ENCODE measurements around the gene CENPB. TPM values are rescaled to one million over a fixed set of nuclear protein-coding genes. Genes with fewer than 3 reads are reported as not detected.

The CENPB gene
- polyA plus RNA-seq, 1 of the 3 experiments (the other 2 are of a cell fraction) = 41.2 TPM

- no peak overlapping the region; a peak in 1 of 4 replicates for H3K27ac ChIP-seq (ENCODE audit: low read depth in 2 of 2, low read length in 1 of 2)
- CTCF ChIA-PET = interaction anchor here (0.6 to 13.1 kb wide), 10 partner anchors 9 to 112 kb away, joined by 3 to 151 read pairs (median 16); partner anchors contain the start of genes AP5S1 and CENPB
- peak overlapping the region; percentile 81 for H3K9ac ChIP-seq
- peak overlapping the region; percentile 97 for H3K4me2 ChIP-seq
- H3F3A ChIP-seq (replicated peaks; ENCODE audit: insufficient read depth) = peaks cover 17% of the 10 kb centered on the region
- WGBS (ENCODE audit: low lambda C conversion rate) = 2% methylated on average over 13 of the region's 21 CpGs
- H2AFZ ChIP-seq (ENCODE audit: low read depth) = peak overlapping the region; percentile 95
- H3K27me3 ChIP-seq (ENCODE audit: insufficient read depth) = no peaks in the 10 kb centered on the region
- POLR2A ChIA-PET = interaction anchor here (2.1 to 2.7 kb wide), 3 partner anchors 11 to 19 kb away, joined by 11 to 18 read pairs (median 13); partner anchors contain the start of gene CENPB
- H3K4me1 ChIP-seq (ENCODE audit: control insufficient read depth in 1 of 2, insufficient read depth in 2 of 2, low read depth in 1 of 2, low read length in 1 of 2) = peaks cover 9 to 22% of the 10 kb centered on the region in 2 experiments; a peak in 3 of 4 replicates
- no peaks in the 10 kb centered on the region for H3K9me2 ChIP-seq
- no peak for TF ChIP-seq NRF1 (IDR thresholded peaks at IDR 0.05; ENCODE audit: low read depth, low read length)
- TF ChIP-seq, protein P1, sequence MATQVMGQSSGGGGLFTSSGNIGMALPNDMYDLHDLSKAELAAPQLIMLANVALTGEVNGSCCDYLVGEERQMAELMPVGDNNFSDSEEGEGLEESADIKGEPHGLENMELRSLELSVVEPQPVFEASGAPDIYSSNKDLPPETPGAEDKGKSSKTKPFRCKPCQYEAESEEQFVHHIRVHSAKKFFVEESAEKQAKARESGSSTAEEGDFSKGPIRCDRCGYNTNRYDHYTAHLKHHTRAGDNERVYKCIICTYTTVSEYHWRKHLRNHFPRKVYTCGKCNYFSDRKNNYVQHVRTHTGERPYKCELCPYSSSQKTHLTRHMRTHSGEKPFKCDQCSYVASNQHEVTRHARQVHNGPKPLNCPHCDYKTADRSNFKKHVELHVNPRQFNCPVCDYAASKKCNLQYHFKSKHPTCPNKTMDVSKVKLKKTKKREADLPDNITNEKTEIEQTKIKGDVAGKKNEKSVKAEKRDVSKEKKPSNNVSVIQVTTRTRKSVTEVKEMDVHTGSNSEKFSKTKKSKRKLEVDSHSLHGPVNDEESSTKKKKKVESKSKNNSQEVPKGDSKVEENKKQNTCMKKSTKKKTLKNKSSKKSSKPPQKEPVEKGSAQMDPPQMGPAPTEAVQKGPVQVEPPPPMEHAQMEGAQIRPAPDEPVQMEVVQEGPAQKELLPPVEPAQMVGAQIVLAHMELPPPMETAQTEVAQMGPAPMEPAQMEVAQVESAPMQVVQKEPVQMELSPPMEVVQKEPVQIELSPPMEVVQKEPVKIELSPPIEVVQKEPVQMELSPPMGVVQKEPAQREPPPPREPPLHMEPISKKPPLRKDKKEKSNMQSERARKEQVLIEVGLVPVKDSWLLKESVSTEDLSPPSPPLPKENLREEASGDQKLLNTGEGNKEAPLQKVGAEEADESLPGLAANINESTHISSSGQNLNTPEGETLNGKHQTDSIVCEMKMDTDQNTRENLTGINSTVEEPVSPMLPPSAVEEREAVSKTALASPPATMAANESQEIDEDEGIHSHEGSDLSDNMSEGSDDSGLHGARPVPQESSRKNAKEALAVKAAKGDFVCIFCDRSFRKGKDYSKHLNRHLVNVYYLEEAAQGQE (IDR thresholded peaks at IDR 0.05; ENCODE audit: low read depth, low read length) = no peak
- no peak for TF ChIP-seq FOXM1 (IDR thresholded peaks at IDR 0.05; ENCODE audit: low read depth)
- TF ChIP-seq EZH2phosphoT487 (IDR thresholded peaks at IDR 0.05; ENCODE audit: borderline replicate concordance, low read depth) = no peak
- no peak for TF ChIP-seq YY1 (IDR thresholded peaks at IDR 0.05; ENCODE audit: low read depth)
- no peak for TF ChIP-seq MXI1 (IDR thresholded peaks at IDR 0.05; ENCODE audit: low read depth, low read length)
- TF ChIP-seq MEF2A (IDR thresholded peaks at IDR 0.05; ENCODE audit: borderline replicate concordance, low read depth) = no peak
- no peaks in the 10 kb centered on the region for H3K9me3 ChIP-seq
- H3K79me2 ChIP-seq (ENCODE audit: insufficient read depth) = peaks cover 11% of the 10 kb centered on the region; the same call in 1 of the 2 replicates
- no peaks in the 10 kb centered on the region for H3K36me3 ChIP-seq (replicated peaks in 1 of 2; ENCODE audit: control insufficient read depth in 1 of 2, insufficient read depth in 2 of 2, low read length in 1 of 2)
- no peaks in the 10 kb centered on the region for H4K20me1 ChIP-seq (ENCODE audit: insufficient read depth)
- peak overlapping the region; percentile 83 to 93 for H3K4me3 ChIP-seq (ENCODE audit: low read depth in 2 of 2, low read length in 1 of 2)
- no peak for DNase-seq
Measured at GRCh38 chr20:3767110-3767426, 19.5 kb downstream of the CENPB start.

DNA sequence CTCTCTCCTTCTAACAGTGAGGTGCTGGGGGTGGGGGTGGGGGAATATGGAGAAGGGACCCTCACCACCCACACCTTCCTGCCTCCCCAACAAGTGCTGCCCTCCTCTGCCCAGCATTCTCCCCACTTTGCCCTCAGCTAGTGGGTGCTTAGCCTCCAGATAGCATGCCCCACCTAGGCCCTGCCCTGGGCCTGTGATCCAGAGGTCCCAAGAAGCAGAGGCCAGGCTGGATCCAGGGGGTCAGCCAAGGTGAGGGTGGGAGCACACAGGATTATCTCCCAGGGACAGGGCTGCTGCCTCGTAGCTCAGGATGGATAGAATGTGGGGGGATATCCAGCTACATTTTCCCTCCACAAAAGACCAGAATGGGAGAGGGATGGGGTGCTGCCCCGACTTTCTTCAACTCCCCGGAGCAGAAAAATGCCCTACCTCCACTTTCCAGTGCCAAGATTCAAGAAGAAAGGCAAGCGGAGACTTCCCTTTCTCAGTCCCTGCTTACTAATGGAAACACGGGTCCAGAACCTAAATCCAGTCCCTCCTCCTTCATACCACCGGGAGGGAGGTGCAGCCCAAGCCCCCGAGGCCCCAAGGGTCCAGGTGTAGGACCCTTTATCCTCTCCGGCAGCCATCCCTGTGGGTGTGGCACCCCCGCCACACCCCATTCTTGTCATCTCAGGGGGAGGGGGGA is 20.0 kb downstream of the CENPB start:
- Histone ChIP-seq H3K9me3 (no peaks in the 10 kb centered on the region), H4K20me1 (ENCODE audit: insufficient read depth) (no peaks in the 10 kb centered on the region)

More for the DNA sequence above, 20.0 kb downstream of the CENPB start:
- CTCF ChIA-PET = interaction anchor here (0.6 to 13.1 kb wide), 7 partner anchors 9 to 90 kb away, joined by 3 to 151 read pairs (median 4); partner anchors contain the start of gene AP5S1
- peak overlapping the region; percentile 97 for H3K4me2 ChIP-seq
- H3K9me2 ChIP-seq = no peaks in the 10 kb centered on the region
- TF ChIP-seq, protein P2, sequence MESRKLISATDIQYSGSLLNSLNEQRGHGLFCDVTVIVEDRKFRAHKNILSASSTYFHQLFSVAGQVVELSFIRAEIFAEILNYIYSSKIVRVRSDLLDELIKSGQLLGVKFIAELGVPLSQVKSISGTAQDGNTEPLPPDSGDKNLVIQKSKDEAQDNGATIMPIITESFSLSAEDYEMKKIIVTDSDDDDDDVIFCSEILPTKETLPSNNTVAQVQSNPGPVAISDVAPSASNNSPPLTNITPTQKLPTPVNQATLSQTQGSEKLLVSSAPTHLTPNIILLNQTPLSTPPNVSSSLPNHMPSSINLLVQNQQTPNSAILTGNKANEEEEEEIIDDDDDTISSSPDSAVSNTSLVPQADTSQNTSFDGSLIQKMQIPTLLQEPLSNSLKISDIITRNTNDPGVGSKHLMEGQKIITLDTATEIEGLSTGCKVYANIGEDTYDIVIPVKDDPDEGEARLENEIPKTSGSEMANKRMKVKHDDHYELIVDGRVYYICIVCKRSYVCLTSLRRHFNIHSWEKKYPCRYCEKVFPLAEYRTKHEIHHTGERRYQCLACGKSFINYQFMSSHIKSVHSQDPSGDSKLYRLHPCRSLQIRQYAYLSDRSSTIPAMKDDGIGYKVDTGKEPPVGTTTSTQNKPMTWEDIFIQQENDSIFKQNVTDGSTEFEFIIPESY (IDR thresholded peaks at IDR 0.05; ENCODE audit: borderline replicate concordance, low read depth) = no peak
- TF ChIP-seq NRF1 (IDR thresholded peaks at IDR 0.05; ENCODE audit: low read depth, low read length) (no peak), TEAD4 (IDR thresholded peaks at IDR 0.05; ENCODE audit: borderline replicate concordance, insufficient read depth) (no peak), SIN3A (IDR thresholded peaks at IDR 0.05; ENCODE audit: borderline replicate concordance, low read depth, low read length) (no peak), CHD2 (IDR thresholded peaks at IDR 0.05; ENCODE audit: low read length, partially characterized antibody) (no peak)
- TF ChIP-seq, protein P3, sequence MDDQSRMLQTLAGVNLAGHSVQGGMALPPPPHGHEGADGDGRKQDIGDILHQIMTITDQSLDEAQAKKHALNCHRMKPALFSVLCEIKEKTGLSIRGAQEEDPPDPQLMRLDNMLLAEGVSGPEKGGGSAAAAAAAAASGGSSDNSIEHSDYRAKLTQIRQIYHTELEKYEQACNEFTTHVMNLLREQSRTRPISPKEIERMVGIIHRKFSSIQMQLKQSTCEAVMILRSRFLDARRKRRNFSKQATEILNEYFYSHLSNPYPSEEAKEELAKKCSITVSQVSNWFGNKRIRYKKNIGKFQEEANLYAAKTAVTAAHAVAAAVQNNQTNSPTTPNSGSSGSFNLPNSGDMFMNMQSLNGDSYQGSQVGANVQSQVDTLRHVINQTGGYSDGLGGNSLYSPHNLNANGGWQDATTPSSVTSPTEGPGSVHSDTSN (IDR thresholded peaks at IDR 0.05) = no peak
- WGBS (ENCODE audit: low lambda C conversion rate) = 26% methylated on average over 5 of the region's 9 CpGs
- H3K36me3 ChIP-seq (replicated peaks in 1 of 2; ENCODE audit: control insufficient read depth in 1 of 2, insufficient read depth in 2 of 2, low read length in 1 of 2) = no peaks in the 10 kb centered on the region
- peak overlapping the region; percentile 81 for H3K9ac ChIP-seq
- H2AFZ ChIP-seq (ENCODE audit: low read depth) = peak overlapping the region; percentile 95
- peaks cover 11% of the 10 kb centered on the region; the same call in 1 of the 2 replicates for H3K79me2 ChIP-seq (ENCODE audit: insufficient read depth)
- H3K27ac ChIP-seq (ENCODE audit: low read depth in 2 of 2, low read length in 1 of 2) = no peak overlapping the region; a peak in 1 of 4 replicates
- peaks cover 17% of the 10 kb centered on the region for H3F3A ChIP-seq (replicated peaks; ENCODE audit: insufficient read depth)
- POLR2A ChIA-PET = interaction anchor here (2.3 to 2.7 kb wide), 2 partner anchors 11 to 19 kb away, joined by 11 to 18 read pairs; partner anchors contain the start of gene CENPB
- no peaks in the 10 kb centered on the region for H3K27me3 ChIP-seq (ENCODE audit: insufficient read depth)
- peak overlapping the region; percentile 83 to 93 for H3K4me3 ChIP-seq (ENCODE audit: low read depth in 2 of 2, low read length in 1 of 2)
- DNase-seq = no peak
- peaks cover 9 to 22% of the 10 kb centered on the region in 2 experiments; a peak in 3 of 4 replicates for H3K4me1 ChIP-seq (ENCODE audit: control insufficient read depth in 1 of 2, insufficient read depth in 2 of 2, low read depth in 1 of 2, low read length in 1 of 2)
